ENCODE measurements around the gene PCSK9.
"Not testable (repeated sequence)": the region's sequence is repeated elsewhere in the genome, so short reads cannot be mapped to it uniquely, and the experiment has no call there.

The PCSK9 gene

DNA sequence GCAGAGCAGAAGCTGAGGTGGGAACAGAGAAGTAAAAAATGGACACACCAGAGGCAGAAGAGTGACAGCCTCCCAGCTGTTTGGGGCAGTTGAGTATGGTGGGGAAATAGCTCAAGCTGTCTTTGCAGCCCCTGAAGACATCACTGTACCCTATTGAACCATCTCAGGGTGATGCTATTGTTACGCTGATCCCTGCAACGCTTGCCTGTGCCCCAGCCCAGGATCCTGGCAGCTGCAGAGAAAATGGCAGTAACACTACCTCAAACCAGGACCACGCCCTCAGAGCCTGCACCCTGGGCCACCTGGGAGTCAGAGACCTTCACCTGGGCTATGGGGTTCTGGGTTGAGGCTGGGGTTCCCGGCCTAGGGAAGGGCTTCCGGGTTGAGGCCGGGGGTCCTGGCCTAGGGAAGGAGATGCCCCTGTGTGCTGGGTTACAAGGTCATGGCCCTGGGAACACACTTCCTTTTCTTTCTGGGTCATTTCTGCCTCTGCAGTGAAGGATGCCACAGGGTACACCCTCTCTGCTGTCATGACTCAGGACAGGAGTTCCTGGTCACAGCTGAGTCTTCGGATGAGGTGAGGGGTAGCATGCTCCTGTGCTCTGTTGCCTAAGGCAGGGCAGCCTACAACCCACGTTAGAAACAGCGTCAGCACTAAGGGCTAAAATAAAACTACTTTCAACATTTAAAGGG is 29.0 kb upstream of the PCSK9 start:
- no peak for DNase-seq

DNA sequence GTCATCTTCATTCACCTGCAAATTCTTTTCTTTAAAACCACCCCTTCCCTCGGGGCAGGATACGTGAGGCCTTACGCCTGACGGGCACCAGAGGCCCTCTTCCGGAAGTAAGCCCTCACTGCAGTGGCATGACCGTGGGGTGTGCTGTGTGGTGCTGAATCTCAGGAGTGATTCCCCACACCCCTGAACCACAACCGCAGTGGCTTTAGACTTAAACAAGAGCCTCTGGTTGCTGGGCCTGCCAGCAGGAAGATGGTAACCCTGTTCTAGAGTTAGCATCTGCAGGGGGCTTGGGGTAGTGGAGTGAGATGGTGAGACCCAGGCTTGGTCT is 28.5 kb upstream of the PCSK9 start:
- DNase-seq = no peak

GRCh38 chr1:55012661-55013060 is 26.7 kb upstream of the PCSK9 start:
- no peak for DNase-seq

DNA sequence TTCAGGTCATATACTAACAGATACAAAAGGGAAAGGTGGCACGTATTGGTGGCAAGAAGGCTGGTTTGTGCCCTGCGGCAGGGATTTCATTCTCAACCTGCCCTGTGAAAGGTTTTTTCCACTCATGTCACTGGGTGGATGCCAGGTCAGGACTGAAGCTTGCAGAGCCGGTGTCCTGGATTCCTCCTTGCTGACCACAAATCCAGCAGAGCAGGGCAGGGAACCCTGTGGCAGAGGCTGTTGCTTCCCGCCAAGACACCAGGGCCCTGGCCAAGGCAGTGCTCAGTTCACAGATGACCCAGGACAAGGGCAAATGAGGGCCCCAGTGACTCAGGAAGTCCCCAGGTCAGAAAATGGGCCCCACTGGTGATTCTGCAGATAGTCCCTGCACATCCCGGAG is 24.2 kb upstream of the PCSK9 start:
- no peak for DNase-seq

DNA sequence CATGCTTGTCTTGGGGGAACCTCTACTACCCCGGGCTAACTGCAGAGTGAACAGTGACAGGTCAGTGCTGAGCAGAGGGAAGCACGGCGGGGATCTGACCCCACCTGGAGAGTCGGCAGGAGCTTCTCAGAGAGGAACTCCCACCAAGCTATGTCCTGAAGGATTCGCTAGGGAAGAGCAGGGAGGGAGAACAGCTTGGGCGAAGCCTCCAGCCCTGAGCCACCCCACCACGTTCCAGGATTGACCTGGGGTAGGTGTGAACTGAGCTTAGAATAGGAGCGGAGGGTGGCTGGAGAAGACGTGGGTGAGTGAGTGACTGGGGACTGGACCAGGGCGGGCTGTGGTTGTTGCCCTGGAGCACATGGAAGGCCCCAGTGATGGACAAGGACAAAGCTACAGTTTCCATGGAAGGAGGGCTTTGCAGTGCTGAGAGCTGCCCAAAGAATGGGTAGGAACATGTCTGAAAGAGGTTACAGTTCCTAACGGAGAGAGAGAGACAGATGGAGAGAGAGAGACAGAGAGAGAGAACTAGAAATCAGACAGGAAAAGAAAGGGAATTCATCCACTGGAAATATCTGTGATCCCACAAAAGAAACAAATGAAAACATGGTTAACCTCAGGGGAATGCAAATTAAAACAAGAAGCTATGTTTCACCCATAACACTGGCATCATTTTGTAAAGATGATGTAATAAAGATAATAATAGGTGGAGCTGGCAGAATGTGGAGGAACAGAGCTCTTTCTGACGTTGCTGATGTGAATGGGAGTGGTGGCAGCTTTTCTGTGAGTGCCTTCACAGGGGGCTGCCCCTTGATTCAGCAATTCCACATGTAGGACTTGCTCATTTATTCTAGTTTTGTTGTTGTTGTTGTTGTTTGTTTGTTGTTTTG is 23.4 kb upstream of the PCSK9 start:
- DNase-seq = no peak

- DNase-seq = no peak
These were observed 21.0 kb upstream of the PCSK9 start for GRCh38 chr1:55018395-55018794.

GRCh38 chr1:55021942-55022546 is 17.3 kb upstream of the PCSK9 start:
- peak; percentile 50 for DNase-seq

DNA sequence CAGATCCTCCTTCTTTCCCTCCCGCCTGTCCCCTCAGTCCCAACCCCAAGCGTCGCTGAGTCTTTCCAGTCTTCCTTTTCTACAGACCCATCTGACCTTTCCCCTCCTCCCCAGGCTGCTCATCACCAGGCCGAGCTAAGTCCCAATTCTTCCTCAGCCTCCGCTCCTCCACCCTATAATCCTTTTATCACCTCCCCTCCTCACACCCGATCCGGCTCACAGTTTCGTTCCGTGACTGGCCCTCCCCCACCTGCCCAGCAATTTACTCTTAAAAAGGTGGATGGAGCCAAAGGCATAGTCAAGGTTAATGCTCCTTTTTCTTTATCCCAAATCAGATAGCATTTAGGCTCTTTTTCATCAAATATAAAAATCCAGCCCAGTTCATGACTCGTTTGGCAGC is 15.2 kb upstream of the PCSK9 start:
- DNase-seq = not testable (repeated sequence)

- DNase-seq = not testable (repeated sequence)
These were observed 12.7 kb upstream of the PCSK9 start for GRCh38 chr1:55026682-55027081.

- not testable (repeated sequence) for DNase-seq
These were observed 8.2 kb upstream of the PCSK9 start for GRCh38 chr1:55031098-55031497.

DNA sequence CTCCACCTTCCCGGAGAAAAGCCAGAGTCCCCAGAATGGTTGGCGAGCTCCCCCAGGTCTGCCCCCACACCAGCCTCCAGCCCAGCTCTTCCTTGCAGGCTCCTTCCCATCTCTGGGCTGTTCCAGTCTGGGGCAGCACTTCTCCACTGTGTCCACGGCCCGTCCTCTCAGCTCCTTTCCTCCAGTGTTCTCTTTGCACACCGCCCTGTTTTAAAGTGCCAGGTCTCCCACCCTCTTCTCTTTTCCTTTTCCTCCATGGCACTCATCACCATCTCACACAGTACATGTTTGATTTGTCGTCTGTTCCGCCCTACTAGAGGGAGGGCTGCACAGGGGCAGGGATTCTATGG is 6.1 kb upstream of the PCSK9 start:
- DNase-seq = no peak

- DNase-seq = no peak
These were observed 4.7 kb upstream of the PCSK9 start for GRCh38 chr1:55034476-55035133.

DNA sequence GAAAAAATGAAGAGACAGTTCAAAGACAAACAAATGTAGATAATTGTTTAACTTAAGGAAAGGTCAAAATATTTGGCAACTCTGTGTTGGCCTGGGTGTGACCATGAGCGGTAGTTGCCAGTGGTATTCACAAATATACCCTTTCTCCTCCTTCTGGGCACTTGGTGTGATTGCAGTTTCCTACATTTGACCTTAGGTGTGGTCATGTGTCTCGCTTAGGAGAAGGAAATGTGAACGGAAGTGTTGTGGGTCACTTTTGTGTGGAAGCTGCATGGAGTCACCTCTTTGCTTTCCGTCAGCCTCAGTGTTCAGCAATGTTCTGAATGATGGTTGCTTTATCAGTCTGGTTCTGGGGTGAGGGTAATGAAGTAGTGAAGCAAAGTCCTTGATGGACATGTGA is 3.4 kb upstream of the PCSK9 start:
- DNase-seq = no peak

DNA sequence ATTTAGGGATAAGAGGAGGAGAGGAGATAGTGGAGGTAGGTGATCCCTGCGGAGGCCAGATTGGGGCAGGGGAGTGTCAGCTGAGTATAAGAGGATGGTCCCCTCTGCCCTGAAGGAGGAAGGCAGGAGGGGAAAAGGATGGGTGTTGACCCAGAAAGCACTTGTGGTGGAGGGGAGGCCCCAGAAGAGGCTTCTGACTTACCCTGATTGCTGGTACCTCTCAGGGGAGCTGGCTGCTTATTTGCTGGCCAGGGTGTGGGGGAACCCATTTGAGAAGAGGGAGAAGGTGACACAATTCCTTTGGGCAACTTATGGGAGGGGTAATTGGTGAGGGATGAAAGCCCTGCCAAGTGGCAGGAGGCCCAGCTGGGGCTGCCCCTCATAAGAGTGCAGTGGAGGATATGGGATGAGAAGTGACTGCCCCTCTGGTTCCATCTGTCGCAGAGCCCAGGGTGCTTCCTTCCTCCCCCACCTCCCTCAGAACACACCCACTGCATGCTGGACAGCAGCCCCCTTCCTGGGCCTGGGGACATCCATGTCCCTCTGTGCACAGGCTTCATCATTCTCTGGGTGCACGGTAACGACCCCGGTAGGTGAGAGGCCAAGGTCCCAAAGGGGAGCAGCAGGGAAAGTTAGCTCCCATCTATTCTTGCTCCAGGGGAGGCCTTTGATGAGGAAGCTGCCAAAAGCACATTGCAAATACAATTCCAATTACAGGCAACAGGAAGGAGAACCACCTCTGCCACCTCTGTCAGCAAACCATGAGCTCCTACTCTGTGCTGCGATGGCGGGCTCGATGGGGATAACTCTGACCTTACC is 1.4 kb upstream of the PCSK9 start:
- DNase-seq = no peak

DNA sequence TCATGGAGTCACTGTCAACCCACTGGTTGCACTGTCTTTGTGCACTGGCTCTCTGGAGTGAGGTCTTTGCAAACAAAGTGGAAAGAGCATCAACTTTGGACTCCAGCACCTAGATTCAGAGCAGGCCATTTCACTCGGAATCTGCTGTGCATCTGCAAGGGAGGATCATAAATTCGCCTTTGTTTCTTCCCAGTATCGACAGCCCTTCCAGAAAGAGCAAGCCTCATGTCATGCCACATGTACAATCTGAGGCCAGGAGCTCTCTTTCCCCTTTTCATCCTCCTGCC is 853 bp upstream of the PCSK9 start:
- no peak for DNase-seq

GRCh38 chr1:55038974-55039341 is 390 bp upstream of the PCSK9 start:
- DNase-seq = no peak

GRCh38 chr1:55040083-55040932 is 960 bp downstream of the PCSK9 start:
- no peak for DNase-seq

- DNase-seq = no peak
These were observed 1.7 kb downstream of the PCSK9 start for GRCh38 chr1:55040933-55041494.

GRCh38 chr1:55041613-55042012 is 2.3 kb downstream of the PCSK9 start:
- no peak for DNase-seq

DNA sequence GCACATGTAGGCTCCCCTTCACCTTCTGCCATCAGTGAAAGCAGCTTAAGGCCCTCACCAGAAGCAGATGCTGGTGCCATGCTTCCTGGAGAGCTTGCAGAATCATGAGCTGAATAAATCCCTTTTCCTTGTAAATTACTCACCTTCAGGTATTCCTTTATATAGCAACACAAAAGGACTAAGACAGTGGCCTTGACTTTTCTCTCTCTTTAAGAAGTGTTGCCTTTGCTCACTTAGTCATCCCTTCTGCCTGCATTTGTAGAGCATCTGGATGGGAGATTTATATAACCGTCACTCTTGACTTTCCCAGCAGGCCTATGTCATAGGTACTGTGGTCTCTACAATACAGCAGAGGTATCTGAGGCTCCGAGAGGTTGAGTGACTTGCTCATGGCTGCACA is 3.7 kb downstream of the PCSK9 start:
- DNase-seq = no peak

- DNase-seq = no peak
These were observed 4.4 kb downstream of the PCSK9 start for GRCh38 chr1:55043726-55044125.

Data from effector CD4-positive, alpha-beta T cell (primary cell).